Effector CD4-positive, alpha-beta T cell (primary cell): ENCODE results near the gene CTBS.

ENCODE experiments used
- DNase-seq: peaks from one replicate; pipeline ENCODE4 v3.0.0-alpha.2; 2020

Gene CTBS

DNA sequence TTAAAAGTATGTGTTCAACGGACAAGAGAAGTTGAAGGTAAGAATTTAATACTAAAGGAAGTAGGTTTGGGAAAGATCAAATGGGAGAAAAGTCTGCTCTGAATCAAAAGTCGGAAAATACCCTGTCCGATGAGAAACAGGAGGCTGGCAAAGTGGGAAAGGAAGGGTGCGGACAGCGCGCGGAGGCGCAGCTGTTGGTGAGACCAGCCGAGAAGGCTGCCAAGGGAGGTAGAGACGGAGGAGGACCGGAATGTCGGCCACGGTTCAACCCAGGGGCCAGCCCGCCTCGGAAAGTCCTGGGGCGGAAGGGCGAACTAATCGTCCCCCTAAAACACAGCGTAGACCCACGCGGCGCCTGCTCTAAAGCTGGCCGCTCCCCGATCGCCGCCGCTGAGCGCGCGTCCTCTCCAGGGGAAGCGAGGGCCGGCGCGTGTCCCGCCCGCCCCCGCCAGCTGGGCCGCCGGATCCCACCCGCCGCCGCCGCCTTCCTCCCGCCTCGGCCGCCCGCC, 68.7 kb downstream of the CTBS start:
- DNase-seq = no peak

- no peak for DNase-seq
Measured at GRCh38 chr1:84504580-84505492, 69.4 kb downstream of the CTBS start.

DNA sequence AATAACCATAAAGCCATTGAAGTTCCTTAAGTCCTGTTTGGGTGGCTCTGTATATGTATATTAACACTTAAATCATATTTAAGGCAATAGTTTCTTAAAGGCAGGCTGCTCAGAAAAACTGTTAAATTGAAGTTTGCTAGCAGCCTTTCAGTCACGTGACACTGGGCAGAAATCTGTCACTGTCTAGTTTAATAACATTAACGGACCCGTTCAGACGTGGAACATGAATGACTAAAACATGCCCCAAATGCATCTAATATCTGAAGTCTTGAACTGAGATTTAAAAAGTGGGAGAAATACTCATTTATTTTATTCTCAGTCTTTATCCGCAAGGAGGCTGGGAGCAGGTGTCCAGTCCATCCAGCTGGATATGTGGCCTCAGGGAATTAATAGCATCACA, 71.3 kb downstream of the CTBS start:
- DNase-seq = no peak
